SU-DHL-6 (cell line): Measurements from ENCODE around the gene ZMYM2.

Experiments
- CTCF ChIP-seq: fragments of 200-600 bp; sonication (generic); IDR thresholded peaks from one replicate; pipeline ENCODE4 v1.5.1; 2017; ENCODE audit warnings: antibody characterized with exemption, mild to moderate bottlenecking, low read length, moderate library complexity; ENCODE audit not compliant: insufficient read depth, poor library complexity, severe bottlenecking
- EZH2phosphoT487 ChIP-seq: fragments of 200-600 bp; sonication (generic), shearing (Covaris generic); conservative IDR thresholded peaks from 2 replicates; pipeline ENCODE4 v1.6.1; 2018; ENCODE audit warnings: mild to moderate bottlenecking, antibody characterized with exemption, low read length, moderate library complexity, mixed read lengths

- TF ChIP-seq CTCF = peak; percentile 30
- no peak for TF ChIP-seq EZH2phosphoT487
These were observed 31.3 kb upstream of the ZMYM2 start for GRCh38 chr13:19927117-19927748.
